HG02870 (cell line): ENCODE data around the gene PANK4.

Source experiments
- ATAC-seq: cut with Tn5 transposase; IDR thresholded peaks from one replicate; pipeline ENCODE4 v1.9.1; 2021; ENCODE audit warnings: mild to moderate bottlenecking, moderate library complexity; ENCODE audit not compliant: unreplicated experiment

PANK4 gene

DNA sequence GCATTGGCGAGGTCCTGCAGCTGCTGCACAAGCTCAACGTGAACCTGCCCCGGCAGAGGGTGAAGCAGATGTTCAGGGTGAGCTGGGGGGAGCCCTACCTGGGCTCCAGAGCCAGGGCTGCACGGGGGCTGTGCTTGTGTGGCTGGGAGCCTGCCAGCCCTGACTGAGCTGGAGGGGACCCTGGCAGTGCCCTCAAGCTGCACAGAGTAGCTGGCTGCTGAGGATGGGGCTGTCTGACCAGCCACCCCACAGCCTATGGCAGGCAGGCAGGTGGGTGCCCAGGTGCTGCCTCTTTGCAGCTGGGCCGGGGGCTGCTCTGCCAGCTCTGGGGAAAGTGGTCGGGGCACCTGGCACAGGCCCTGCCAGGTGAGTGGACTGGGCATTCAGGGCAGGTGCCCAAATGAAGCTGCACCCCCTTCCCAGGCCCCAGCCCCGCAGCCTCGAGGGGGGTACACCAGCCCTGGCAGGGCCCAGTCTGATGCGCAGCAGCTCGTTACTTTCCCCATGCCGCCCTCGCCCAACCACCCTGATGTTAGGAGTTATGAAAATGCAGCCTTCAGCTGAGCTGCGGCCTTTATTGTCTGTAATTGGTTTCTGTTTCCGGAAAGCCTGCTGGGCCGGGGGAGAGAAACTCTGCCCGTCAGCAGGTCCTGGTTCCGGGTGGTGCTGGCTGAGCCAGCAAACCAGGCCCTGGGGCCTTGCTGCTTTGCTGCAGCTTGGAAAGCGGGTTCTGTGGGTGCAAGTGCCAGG is 46.0 kb downstream of the PANK4 start:
- ATAC-seq = no peak

DNA sequence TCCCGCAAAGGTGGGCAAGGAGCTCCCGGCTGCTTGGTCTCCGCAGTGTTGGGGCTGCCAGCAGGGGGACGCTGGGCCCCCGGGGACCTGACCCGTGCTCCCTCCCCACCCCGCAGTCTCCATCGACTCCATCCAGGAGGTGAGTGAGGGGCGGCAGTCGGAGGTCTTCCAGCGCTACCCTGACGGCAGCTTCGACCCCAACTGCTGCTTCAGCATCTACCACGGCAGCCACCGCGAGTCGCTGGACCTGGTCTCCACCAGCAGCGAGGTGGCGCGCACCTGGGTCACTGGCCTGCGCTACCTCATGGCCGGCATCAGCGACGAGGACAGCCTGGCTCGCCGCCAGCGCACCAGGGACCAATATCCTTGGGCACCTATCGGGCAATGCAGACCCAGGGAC is 46.8 kb downstream of the PANK4 start:
- no peak for ATAC-seq

DNA sequence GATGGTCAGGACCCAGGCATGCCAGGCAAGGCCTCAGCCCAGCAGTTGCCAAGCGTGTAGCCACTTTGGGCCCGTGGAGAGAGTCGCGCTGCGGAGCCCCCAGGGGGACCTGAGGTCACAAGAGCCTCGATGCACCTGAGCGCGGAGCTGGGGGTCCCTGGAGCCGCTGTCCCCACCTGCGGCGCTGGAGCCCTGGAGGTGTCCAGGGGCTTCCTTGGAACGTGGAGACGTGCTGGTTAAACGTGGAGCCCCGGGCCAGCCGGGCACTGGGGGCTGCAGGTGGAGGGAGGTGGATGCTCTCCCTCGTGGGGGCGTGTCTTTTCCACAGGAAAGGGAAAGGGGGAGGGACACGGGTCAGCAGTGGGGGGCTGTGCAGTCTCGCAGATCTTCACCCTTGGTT is 47.2 kb downstream of the PANK4 start:
- ATAC-seq = no peak

DNA sequence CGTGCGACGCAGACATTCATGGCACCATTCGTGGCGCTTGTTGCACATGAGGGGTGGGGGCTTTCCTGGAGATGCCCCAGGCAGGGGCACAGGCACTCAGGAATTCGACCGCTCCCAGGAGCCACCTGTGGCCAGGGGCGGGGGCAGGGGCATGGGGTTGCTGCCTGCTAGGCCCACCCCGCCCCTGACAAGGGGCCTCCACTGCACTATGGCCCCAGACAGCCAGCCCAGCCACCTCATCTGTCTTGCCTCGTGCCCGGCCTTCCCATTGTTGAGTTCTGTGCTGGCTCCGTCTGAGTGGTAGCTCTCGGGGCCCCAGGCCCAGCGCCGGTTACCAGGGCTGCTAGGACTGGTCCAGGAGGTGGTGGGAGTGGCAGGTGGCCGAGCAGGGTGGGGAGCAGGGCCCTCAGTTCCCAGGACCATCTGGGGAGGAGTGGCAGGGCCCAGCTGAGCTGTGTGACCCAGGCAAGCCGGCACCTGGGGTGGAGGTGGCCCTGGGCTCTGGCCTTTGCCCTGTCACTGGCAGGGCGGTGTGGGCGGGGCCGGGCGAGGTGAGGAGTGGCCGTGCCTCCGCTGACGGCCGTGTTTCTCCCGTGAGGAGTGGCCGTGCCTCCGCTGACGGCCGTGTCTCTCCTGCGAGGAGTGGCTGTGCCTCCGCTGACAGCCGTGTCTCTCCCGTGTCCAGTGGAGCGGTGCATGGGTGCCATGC is 48.5 kb downstream of the PANK4 start:
- no peak for ATAC-seq

DNA sequence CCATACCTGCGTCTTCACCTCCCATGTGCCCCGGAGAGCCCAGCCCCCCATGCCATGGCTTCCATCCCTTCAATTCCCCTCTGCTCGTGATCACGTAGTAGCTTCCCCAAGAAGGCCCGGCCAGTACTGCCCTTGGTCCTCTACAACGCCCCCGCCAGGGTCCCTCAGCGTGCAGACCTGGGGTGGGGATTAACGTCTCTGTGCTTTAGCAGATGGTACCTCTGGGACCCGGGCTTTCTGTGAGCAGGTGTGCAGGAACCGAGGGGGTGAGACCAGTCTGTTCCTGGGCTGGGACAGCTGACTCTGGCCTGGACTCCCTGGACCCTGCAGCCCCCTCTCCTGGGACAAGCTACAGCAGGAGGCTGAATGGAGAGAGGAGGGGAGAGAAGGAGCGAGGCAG is 49.1 kb downstream of the PANK4 start:
- no peak for ATAC-seq

DNA sequence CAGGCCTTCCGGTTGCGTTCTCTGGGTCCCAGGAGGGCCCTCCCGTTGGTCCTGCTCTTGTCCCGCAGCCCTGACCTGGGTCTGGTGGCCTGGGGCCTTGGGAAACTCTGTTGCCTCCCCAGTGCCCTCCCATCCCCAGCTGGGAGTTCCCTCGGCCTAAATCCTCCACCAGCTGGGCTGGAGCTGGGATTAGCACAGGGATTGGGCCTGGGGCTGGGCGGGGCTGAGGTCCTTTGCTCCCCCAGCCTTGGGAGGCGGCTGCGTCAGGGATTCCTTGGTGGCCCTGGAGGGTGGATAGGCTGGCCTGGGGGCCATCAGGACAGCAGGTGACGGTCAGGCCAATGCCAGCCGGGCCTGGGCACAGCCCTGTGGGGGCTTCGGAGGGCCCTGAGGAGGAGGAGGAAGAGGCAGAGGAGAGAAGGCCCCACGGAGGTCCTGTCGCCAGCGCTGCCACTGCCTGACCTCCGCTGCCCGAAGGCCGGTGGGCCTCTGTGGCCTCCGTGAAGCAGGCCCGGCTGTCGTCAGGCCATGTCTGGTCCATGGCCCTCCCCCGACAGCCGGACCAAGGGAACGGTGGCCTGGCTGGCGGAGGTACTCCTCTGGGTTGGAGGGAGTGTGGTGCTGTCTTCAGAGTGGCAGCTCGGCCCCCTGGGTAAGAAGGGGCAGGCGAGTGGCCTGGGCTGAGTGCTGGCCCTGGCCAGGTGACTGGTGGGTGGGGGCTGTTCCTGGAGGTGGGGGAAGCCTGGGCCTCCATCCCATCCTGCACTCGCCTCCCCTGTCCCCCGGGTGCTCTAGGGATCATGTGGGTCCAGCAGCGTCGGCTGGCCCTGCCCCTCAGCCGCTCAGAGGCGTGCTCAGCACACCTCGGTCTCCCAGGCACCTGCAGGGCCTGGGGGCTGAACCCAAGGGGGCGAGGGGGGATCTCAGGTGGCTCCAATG is 50.1 kb downstream of the PANK4 start, which contains the start of gene PLCH2:
PLCH2 (plus strand) TSS at position 229 of the 939 bp plus-strand sequence; CDS start at position 529, 300 bp downstream.
- no peak for ATAC-seq

DNA sequence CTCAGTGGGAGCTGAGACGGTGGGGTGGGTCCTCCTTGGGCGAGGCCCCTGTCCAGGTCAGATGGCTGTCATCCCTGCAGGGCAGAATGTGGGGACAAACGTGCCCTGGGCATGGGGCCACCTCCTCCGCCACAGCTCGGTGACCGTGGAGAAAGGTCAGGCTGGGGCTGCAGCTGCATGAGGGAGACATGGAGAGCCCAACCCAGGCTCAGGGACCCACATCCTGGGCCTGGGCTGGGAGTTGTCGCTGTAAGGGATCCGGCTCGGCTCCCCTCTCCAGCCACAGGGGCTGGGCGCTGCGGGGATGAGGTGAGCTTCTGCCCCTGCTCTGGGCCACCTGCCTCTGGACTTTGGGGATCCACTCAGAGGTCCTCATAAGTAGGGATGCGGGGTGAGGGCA is 50.8 kb downstream of the PANK4 start:
- ATAC-seq = no peak

DNA sequence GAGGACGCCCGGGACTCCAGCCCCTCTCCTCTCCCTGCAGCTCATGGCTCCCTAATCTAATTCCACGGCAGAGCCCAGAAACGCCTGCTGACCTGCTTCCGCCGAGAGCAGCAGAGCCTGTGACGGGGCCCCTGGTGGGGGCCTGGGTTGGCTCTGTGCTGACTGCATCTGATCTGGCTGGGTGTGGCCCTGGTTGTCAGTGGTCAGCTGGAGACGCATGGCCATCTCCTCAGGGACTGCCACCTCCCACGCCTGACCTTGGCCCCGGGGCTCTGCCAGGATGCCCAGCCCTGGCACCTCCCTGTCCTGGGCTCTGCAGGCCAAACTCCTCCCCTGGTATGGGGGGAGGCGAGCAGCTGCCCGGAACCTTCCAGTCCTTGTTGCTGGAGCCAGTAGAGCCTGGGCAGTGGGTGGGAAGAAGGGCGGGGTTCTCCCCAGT is 51.4 kb downstream of the PANK4 start:
- ATAC-seq = no peak

DNA sequence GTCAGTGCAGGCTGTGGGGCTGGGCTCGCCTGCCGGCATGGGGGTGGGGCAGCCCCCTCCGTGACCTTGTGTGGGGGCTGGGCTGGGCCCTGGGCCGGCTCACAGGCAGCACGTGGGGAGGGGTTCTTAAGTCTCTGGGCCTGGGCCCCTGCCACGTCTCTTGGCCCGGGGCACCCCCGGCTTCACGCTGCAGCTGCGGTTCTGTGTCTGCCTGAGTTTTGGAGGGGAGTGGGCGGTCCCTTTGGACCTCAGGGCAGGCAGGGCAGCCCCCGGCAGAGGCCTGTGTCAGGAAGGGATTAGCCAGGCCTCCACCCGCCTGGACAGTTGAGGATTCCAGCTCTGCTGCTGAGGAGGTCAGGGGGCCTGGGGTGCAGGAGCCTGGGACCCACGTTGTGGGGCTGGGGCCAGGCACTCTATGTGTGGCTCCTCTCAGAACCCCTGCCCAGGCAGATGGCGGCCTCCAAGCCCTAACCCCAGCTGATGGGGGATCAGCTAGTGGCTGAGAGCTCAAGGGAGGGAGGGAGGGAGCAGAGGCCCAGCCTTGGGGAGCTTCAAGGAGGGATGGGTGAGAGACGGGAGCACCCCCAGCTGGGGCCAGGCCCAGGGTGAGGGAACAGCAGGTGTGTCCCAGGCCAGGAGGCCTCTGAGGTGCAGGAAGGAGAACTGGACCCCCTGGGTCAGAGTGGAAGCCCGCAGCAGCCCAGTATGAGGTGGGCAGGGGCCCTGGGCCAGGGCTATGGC is 52.1 kb downstream of the PANK4 start:
- no peak for ATAC-seq

DNA sequence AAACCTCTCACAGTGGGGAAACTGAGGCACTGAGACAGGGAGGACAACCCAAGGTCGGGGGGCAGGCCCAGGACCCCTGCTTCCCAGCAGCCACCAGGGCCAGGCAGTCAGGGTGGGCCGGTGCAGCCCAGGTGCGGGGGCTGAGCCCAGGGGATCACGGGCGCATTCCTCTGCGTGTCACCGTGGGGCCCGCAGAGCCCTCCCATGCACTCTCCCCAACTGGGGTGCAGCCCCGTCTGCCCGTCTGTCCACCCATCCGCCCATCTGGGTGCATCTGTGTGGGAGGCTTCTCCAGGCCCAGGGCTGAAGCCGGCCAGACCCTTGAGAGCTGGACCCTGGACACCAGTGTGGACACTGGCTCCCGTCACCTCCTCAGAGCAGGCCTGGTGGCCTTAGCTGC is 53.2 kb downstream of the PANK4 start:
- no peak for ATAC-seq

DNA sequence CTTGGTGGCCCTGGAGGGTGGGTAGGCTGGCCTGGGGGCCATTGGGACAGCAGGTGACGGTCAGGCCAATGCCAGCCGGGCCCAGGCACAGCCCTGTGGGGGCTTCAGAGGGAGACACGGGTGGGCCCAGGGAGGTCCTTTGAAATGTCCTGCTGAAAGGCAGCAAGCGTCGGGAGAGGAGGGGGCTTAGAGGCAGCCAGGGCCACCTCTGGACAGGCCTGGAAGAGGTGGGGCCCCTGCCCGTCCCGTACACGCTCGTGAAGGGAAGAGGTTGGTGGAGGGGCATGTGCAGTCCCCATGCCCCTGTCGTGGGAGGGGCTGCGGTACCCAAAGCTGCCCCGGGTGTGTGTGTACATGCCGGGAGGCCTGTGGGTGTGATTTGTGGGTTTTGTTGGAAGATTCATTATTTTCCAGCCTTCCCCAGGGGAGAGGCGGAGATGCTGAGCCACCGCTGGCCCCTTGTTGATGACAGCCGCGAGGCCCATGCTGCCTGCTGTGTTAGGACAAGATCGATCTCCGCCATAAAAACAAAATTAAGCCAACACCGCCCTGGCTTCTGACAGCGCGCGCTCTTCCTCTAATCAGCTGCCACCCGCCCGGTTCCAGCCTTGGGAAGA is 53.7 kb downstream of the PANK4 start:
- ATAC-seq = no peak

DNA sequence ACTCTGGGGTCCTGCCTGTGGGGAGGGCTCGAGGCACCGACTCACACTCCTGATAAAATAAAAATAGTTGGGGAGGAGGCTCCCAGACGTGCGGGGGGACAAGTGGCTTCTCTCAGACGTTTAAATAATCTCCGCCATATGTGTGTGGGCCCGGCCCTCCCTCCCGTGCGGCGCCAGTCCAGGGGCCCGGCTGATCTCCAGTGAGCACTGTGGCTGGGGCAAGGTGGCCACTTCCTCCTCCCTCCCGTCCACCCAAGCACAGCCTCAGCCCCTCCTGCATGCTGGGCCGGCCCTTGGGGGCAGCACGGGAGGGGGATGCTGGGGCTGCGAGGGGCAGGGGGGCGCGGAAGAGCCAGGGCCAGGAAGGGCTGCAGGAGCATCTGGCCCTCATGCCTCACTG is 54.3 kb downstream of the PANK4 start:
- no peak for ATAC-seq

DNA sequence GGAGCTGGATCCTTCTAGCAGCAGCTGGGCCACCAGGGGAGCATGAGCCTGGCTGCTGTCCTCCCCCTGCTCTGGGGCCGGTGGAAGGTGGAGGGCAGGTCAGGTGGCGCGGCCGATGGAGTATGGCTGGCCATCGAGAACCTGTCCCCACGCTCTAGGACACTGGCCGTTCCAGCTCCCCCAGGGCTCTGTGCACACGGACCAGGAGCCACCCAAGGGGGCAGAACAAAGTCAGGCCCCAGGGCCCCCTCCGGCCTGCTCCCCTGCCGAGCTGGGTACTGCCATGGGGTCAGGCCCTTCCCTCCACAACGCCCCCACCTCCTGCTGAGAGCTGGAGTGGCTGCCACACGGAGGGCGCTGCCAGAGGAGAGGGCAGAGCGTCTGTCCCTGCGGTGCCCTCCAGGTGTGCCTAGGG is 54.8 kb downstream of the PANK4 start:
- no peak for ATAC-seq

DNA sequence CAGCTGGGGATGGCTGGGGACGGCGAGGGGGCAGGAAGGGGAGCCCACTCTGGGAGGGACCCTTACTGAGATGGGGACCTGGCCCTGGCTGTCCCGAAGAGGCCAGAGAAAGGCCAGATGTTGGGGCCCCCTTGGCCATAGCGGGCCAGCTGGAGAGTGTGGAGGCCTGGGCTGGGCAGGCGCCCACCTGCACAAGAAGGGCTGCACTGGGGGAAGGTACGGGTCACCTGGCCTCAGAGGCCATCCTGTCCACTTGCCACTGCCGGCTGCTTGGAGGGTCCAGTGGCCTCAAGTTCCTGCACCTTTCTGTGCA is 55.3 kb downstream of the PANK4 start:
- no peak for ATAC-seq

DNA sequence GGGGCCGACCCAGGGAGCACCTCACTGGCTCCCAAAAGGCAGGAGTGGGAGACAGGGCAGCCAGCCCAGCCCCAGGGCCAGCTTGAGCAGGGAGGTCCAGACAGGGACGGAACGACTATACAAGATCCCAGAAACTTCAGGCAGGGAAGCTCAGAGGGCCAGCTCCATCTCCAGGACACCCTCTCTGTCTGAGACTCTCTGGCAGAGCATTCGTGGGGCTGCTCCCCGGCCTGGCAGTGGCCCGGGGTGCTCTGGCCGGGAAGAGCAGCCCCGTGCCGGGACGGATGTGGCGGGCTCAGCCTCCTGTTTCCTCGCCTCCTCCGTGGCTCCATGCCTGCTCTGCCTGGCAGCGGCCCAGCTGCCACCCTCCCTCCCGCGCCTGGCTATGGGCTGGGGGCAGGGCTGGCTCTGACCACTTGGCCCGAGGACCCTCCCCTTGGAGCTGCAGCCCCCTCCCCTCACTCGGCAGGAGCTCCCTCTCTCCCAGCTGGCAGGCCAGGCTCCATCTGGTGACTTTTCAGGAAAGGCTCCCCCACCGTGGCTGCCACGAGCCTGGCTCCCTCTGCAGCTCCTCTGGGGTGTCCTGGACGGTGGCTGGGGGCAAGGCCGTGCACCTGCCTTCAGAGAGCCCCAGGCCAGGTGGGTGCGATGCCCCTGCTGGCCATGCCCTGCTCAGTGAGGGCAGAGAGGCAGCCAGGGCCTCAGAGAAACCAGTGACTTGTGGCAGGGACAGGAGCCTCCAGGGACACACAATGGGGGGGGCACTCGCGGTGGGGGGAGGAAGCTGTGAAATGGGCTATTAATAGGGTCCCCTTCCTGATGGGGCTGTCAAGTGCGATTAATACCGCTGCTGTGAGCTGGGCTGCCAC is 55.9 kb downstream of the PANK4 start:
- ATAC-seq = no peak

DNA sequence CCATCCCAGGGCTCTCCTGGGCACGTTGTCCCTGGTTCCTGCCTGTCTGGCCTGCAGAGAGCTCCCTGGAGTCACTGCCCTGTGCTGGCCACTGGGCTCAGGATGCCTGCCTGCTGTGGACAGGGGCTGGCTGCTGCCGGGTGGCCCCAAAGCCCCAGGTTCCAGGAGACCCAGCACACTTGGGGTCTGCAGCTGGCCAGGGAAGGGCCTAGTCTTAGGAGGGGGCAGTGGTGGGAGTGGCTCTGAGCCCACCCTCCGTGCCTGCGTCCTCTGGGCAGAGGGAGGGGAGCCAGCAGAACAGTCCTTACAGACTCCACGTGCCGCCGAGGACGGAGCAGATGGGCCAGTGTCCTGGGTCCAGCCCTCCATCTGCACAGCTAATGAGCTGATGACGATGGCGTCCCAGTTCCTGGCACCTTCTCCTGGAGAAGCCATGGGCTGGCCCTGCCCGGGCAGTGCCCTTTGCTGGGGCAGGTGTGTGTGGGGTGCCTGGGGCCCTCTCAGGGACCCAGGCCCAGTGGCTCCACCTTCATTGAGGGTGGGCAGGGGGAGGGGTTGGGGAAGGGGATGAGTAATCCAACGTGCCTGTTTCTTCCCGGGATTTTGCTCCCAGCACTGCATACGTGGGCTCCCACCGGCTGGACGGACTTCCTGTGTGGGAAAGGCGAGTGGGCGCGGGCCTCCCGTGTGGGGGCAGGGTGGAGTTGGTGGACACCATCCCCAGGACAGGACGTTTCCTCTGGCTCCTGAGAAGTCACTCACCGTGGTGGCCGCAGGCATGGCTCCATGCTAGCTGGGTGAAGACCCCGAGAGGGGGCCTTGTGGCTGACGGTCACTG is 57.1 kb downstream of the PANK4 start:
- no peak for ATAC-seq

DNA sequence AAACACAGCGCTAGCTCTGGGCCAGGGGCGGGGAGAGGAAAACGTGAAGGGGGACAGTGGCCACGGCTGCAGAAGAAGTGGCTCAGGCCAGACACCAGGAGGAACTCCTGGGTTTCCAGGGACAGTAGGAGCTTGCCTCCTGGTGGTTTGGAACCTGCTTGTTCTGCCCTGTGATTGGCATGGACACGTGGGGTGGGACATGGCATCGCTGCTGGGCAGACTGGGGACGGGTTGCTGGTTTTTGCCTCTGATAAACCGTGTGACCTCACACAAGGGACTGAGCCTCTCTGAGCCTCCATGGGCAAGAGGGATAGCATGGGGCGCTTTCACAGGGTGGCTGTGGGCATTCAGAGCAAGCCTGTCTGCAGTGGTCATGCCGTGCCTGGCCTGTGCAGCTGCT is 57.9 kb downstream of the PANK4 start:
- ATAC-seq = no peak

DNA sequence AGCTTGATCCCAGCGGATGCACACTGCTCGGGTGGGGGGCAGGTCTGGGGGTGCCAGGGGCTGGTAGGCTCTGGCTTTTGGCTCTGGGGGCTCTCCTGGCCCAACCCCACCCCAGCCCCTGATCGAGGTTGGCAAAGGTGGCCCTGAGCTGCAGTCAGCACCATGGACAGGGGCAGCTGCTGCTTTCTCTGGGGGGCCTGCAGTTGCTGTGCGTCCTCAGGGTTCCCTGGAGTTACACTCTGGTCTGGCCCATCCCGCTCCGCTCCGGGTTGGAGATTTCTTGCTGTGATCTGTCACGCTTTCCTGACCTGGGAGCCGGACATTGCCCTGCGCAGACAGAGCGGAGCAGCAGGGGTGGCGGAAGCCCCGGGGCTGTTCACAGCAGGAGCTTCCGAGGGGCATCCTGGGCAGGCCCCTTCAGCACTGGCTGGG is 58.3 kb downstream of the PANK4 start:
- no peak for ATAC-seq
